GM12865 (cell line): ENCODE results near the gene MS4A3.
"Not testable (repeated sequence)": the region's sequence is repeated elsewhere in the genome, so short reads cannot be mapped to it uniquely, and the experiment has no call there.

Experiments
- DNase-seq: peaks from one replicate; pipeline ENCODE4 v3.0.0; 2010; ENCODE audit warnings: low read depth
- H3K4me3 ChIP-seq: 2 replicates; pipeline ENCODE4 v1.5.1; 2011; ENCODE audit warnings: mild to moderate bottlenecking, low read depth, low read length, control low read depth
- CTCF ChIP-seq: IDR thresholded peaks from 2 replicates; pipeline ENCODE4 v1.5.1; 2011; ENCODE audit warnings: low read length, control low read depth, low read depth, inconsistent platforms; ENCODE audit not compliant: insufficient read depth; ENCODE audit errors: missing control alignments

Gene MS4A3

GRCh38 chr11:60056349-60056969 lies at the start of gene MS4A3:
TSS of gene MS4A3 (plus strand) at chr11:60056665. CDS start at chr11:60061161, 4,496 bp downstream.
- TF ChIP-seq CTCF = no peak
- DNase-seq = no peak
- no peak within 1 kb of the TSS for H3K4me3 ChIP-seq

GRCh38 chr11:60016881-60017280 lies 39.6 kb upstream of the MS4A3 start, which contains the start of gene OOSP4B:
TSS of gene OOSP4B (plus strand) at chr11:60017181.
- TF ChIP-seq CTCF = no peak
- DNase-seq = no peak
- no peak within 1 kb of the TSS for H3K4me3 ChIP-seq

GRCh38 chr11:60018058-60018457 lies 38.4 kb upstream of the MS4A3 start:
- no peak for DNase-seq
- H3K4me3 ChIP-seq = no peak overlapping the region
- TF ChIP-seq CTCF = no peak

- not testable (repeated sequence) for DNase-seq, H3K4me3 ChIP-seq
Measured at GRCh38 chr11:60020376-60020775, 36.1 kb upstream of the MS4A3 start.

GRCh38 chr11:60029015-60029632 lies 27.3 kb upstream of the MS4A3 start:
- no peak for TF ChIP-seq CTCF
- DNase-seq = no peak
- H3K4me3 ChIP-seq = no peak overlapping the region

- no peak within 1 kb of the TSS for H3K4me3 ChIP-seq
- TF ChIP-seq CTCF = no peak
- no peak for DNase-seq
Measured at GRCh38 chr11:60040109-60040508, 16.4 kb upstream of the MS4A3 start, which contains the start of gene OOSP2. TSS of gene OOSP2 (plus strand) at chr11:60040409. CDS start at chr11:60040460, 51 bp downstream.

- not testable (repeated sequence) for DNase-seq, H3K4me3 ChIP-seq
Measured at GRCh38 chr11:60050422-60050821, 6.0 kb upstream of the MS4A3 start.

- DNase-seq, H3K4me3 ChIP-seq: not testable (repeated sequence)
Measured at GRCh38 chr11:60050839-60051238, 5.6 kb upstream of the MS4A3 start.
